ENCODE data around the gene PKNOX2.

Gene PKNOX2

DNA sequence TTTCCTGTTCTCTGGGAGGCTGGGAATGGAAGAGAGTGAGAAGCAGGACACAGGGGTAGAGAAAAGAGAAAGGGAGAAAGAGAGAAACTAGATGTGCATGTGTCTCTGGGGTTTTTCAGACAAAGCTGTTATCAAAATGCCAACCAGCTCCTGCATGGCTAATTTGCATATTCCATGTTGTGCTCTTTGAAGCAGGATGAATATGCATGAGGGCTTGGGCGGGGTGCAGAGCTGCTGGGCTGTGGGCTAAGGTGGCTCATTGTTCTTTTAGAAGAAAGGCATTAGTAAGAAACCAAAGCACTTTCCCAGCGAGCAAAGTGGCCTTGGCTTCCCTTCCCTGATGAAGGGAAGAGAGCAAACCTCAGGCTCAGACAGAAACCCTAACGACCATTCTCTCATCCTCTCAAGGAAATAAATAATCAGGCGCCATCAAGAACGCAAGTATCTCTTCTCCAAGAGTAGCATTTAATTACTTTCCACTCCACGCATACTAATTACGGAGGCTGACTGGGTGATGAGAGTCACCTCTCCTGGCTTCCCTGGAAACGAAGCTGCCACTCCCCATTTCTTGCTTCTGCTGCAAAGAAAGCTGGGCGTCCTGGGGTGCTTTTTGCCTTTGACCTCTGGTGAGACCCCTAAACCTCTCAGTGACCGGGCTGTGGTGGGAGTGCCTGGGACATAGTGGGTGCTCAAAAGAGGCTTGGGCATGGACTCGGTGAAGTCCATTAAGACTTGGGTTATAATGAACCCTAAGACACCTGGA lies 277.3 kb downstream of the PKNOX2 start:
- H3K9ac ChIP-seq (ENCODE audit: low read depth, low read length): peak overlapping the region; percentile 6; the same call in 1 of the 2 replicates
- H3K4me1 ChIP-seq (ENCODE audit: insufficient read depth, low read length): peaks cover 35% of the 10 kb centered on the region

DNA sequence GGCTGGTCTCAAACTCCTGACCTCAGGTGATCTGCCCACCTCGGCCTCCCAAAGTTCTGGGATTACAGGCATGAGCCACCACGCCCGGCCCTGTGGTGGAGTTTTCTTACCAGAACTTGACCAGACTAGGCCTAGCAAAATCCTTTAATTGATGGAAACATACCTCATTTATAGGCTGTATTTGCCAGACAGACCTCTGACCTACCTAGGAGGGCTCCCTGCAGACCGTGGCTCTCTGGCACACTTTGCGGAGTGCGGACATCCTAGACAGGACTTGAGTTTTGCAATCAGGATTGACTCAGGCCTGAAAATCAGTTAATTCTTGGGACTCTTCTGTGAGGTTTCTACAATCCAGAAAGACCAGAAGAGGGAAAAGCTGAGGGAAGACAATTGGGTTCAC lies 278.4 kb downstream of the PKNOX2 start:
- Histone ChIP-seq H3K9ac (ENCODE audit: low read depth, low read length) (no peak overlapping the region), H3K4me1 (ENCODE audit: insufficient read depth, low read length) (peaks cover 35% of the 10 kb centered on the region), H3K36me3 (ENCODE audit: insufficient read depth, low read length) (no peaks in the 10 kb centered on the region), H3K9me3 (ENCODE audit: control insufficient read depth, insufficient read depth, low read length) (no peaks in the 10 kb centered on the region)

More for the DNA sequence above, 277.3 kb downstream of the PKNOX2 start:
- Histone ChIP-seq H3K9me3 (ENCODE audit: control insufficient read depth, insufficient read depth, low read length) (no peaks in the 10 kb centered on the region), H3K36me3 (ENCODE audit: insufficient read depth, low read length) (no peaks in the 10 kb centered on the region)

- H3K4me1 ChIP-seq (ENCODE audit: insufficient read depth, low read length): peaks cover 35% of the 10 kb centered on the region
- H3K36me3 ChIP-seq (ENCODE audit: insufficient read depth, low read length): no peaks in the 10 kb centered on the region
- H3K9me3 ChIP-seq (ENCODE audit: control insufficient read depth, insufficient read depth, low read length): no peaks in the 10 kb centered on the region
- H3K9ac ChIP-seq (ENCODE audit: low read depth, low read length): no peak overlapping the region; the same call in 1 of the 2 replicates
These were observed 279.3 kb downstream of the PKNOX2 start for GRCh38 chr11:125443767-125444311.

GRCh38 chr11:125445731-125446130 lies 281.2 kb downstream of the PKNOX2 start:
- Histone ChIP-seq H3K4me1 (ENCODE audit: insufficient read depth, low read length) (peaks cover 34% of the 10 kb centered on the region), H3K36me3 (ENCODE audit: insufficient read depth, low read length) (no peaks in the 10 kb centered on the region), H3K9ac (ENCODE audit: low read depth, low read length) (no peak overlapping the region), H3K9me3 (ENCODE audit: control insufficient read depth, insufficient read depth, low read length) (no peaks in the 10 kb centered on the region)

- no peaks in the 10 kb centered on the region for H3K36me3 ChIP-seq (ENCODE audit: insufficient read depth, low read length)
- H3K4me1 ChIP-seq (ENCODE audit: insufficient read depth, low read length): peaks cover 32% of the 10 kb centered on the region
- no peak overlapping the region for H3K9ac ChIP-seq (ENCODE audit: low read depth, low read length)
These were observed 281.7 kb downstream of the PKNOX2 start for GRCh38 chr11:125446279-125446678.

DNA sequence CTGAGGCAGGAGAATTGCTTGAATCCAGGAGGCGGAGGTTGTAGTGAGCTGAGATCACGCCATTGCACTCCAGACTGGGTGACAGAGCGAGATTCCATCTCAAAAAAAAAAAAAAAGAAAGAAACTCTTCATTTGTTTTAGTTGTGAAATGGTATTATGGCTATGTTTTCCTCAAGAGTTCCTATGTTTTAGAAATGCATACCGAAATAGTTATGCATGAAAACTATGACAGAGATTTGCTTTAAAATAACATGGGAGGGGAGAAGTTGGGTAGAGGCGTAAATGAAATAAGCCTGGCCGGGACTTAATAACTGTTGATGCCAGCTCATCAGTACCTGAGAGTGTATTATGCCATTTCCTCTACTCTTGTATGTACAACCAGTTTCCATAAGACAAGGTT lies 283.2 kb downstream of the PKNOX2 start:
- Histone ChIP-seq H3K9me3 (ENCODE audit: control insufficient read depth, insufficient read depth, low read length) (no peaks in the 10 kb centered on the region), H3K36me3 (ENCODE audit: insufficient read depth, low read length) (no peaks in the 10 kb centered on the region), H3K4me1 (ENCODE audit: insufficient read depth, low read length) (peaks cover 32% of the 10 kb centered on the region), H3K9ac (ENCODE audit: low read depth, low read length) (no peak overlapping the region)

More at GRCh38 chr11:125446279-125446678, 281.7 kb downstream of the PKNOX2 start:
- H3K9me3 ChIP-seq (ENCODE audit: control insufficient read depth, insufficient read depth, low read length): no peaks in the 10 kb centered on the region

DNA sequence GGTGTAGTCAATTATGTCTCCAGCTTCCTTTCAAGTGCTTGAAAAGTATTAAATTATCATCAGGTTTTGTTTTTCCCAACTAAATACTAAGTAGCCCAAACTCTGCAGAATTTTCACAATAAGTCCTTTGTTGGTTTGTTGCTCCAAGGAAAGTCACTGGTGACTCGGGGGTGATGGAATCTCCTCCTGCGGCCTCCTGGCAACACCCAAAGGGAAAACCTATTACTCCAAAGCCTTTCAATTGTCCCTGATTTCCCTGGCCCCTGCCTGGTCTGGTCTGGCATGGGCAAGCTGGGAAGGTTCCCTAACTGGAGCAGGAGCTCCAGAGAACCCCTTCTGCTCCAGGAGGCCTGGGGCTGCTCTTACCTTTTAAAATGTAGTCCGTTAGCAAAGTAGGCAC lies 283.6 kb downstream of the PKNOX2 start:
- Histone ChIP-seq H3K36me3 (ENCODE audit: insufficient read depth, low read length) (no peaks in the 10 kb centered on the region), H3K9me3 (ENCODE audit: control insufficient read depth, insufficient read depth, low read length) (no peaks in the 10 kb centered on the region), H3K9ac (ENCODE audit: low read depth, low read length) (no peak overlapping the region), H3K4me1 (ENCODE audit: insufficient read depth, low read length) (peaks cover 29% of the 10 kb centered on the region)

DNA sequence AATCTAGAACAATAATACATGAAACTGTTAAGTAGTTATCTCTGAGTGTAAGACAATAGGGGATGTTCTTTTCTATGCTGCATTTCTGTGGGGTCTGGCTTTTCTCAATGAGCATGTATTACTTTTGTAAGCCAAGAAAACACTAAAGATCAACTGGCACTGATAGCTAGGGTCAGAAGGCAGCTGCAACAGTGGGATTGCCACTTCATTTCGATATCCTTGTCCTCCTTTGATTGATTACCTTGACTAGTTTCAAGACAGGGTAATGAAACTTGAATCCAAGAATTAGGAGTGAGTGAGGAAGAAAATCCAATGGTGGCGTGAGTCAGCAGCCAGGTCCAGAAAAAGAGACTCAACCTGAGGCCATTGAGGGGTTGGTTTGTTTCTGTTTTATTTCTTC lies 285.0 kb downstream of the PKNOX2 start:
- no peak overlapping the region for H3K9ac ChIP-seq (ENCODE audit: low read depth, low read length)
- no peaks in the 10 kb centered on the region for H3K9me3 ChIP-seq (ENCODE audit: control insufficient read depth, insufficient read depth, low read length)
- H3K36me3 ChIP-seq (ENCODE audit: insufficient read depth, low read length): no peaks in the 10 kb centered on the region
- peaks cover 21% of the 10 kb centered on the region for H3K4me1 ChIP-seq (ENCODE audit: insufficient read depth, low read length)

DNA sequence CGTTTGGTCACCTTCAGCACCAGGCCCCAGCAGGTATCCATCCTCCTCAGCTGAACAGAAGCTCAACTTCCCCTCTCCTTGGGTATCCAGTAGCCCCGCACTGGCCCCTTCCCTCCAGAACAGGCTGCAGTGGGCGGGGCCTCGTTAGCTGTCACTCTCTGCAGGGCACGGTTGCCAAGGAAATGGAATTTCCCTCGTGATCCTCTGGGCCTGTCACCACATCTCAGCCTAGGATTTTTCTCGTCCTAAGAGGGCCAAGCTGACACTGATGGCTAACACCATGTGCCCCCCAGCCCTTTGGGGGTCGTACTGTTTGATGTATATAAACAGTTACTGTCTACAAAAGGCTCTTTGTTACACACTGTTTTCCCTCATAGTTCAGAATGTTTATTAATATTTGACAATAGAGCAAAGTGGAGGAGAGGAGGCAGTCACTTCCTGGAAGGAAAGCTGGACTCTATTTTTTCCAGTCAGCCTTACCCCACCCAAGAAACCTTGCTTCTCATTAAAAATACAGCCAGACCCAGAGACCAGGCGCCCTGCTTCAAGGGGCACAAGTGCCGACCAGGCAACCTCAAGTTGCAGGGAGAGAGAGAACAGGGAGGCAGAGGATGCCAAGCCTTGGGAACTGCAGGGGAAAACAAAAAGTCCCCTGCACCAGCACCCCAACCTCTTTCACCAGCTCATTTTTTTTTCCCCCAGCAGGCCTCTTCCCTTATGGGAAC lies 287.0 kb downstream of the PKNOX2 start:
- H3K4me1 ChIP-seq (ENCODE audit: insufficient read depth, low read length): peaks cover 16% of the 10 kb centered on the region
- H3K9ac ChIP-seq (ENCODE audit: low read depth, low read length): no peak overlapping the region
- H3K36me3 ChIP-seq (ENCODE audit: insufficient read depth, low read length): no peaks in the 10 kb centered on the region
- no peaks in the 10 kb centered on the region for H3K9me3 ChIP-seq (ENCODE audit: control insufficient read depth, insufficient read depth, low read length)

- Histone ChIP-seq H3K9me3 (ENCODE audit: control insufficient read depth, insufficient read depth, low read length) (no peaks in the 10 kb centered on the region), H3K4me1 (ENCODE audit: insufficient read depth, low read length) (peaks cover 16% of the 10 kb centered on the region), H3K9ac (ENCODE audit: low read depth, low read length) (no peak overlapping the region), H3K36me3 (ENCODE audit: insufficient read depth, low read length) (no peaks in the 10 kb centered on the region)
These were observed 287.5 kb downstream of the PKNOX2 start for GRCh38 chr11:125452125-125452470.

DNA sequence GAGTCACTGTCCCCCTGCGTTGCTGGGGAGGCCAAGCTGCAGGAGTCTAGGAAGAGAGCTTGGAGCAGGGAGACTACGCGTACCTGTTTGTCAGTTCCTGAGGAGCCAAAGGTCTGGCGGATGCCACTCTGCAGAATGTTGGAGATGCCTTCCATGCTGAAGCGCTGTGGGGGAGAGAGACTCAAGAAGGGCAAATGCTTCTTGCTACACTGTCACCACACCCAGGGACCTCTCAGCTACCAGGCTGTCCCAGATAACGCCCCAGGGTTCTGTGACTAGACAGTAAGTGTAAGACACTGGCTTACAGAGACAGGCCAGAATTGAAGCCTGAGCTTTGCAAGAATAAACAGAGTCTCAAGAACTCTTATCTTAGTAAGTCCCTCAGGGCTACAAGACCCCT lies 289.5 kb downstream of the PKNOX2 start:
- H3K36me3 ChIP-seq (ENCODE audit: insufficient read depth, low read length): no peaks in the 10 kb centered on the region
- H3K9ac ChIP-seq (ENCODE audit: low read depth, low read length): no peak overlapping the region
- peaks cover 24% of the 10 kb centered on the region for H3K4me1 ChIP-seq (ENCODE audit: insufficient read depth, low read length)
- H3K9me3 ChIP-seq (ENCODE audit: control insufficient read depth, insufficient read depth, low read length): no peaks in the 10 kb centered on the region

DNA sequence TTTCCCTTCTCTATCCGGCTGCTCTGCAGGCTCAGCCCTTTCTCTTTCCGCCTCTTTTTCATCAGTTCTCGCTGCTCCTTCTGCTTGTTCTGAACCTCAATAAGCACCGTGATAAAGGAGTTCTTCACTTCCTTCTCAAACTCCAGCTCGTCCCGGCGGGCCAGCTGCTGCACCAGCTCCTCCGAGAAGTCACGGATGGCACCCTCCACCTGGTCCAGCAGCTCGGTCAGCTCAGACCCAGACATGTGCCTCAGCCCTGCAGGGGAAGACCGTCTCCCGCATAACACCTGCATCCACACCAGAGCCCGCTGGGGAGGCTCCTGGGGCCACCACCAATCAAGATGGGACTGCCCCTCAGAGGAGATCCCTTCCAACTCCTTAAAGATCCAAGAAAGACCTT lies 291.3 kb downstream of the PKNOX2 start:
- no peak overlapping the region for H3K9ac ChIP-seq (ENCODE audit: low read depth, low read length)
- peaks cover 24% of the 10 kb centered on the region for H3K4me1 ChIP-seq (ENCODE audit: insufficient read depth, low read length)
- H3K36me3 ChIP-seq (ENCODE audit: insufficient read depth, low read length): no peaks in the 10 kb centered on the region
- H3K9me3 ChIP-seq (ENCODE audit: control insufficient read depth, insufficient read depth, low read length): no peaks in the 10 kb centered on the region

DNA sequence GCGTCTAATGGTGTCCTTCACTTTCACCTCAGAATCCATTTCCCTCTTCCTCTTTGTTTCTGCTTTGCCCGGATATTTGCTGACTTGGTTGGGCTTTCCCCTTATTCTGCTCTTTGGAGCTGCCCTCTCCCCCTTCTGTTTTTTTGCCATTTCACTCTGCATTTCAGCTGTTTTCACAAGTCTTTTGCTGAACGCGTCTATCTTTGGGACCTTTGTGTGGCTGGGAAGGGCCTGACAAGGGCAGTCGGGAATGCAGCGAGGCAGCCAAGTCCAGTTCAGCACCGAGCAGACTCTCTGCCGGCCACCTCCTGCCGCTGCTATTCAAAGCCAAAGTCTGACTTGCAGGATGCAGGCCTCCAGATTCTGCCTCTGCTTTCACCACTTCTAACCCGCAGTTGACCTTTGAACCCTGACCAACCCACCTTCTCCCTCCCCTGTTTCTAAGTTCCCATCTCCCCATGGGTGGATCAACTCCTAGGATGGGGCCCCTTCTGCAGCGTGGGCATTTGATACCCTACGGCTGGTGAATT lies 293.3 kb downstream of the PKNOX2 start:
- Histone ChIP-seq H3K9ac (ENCODE audit: low read depth, low read length) (no peak overlapping the region), H3K9me3 (ENCODE audit: control insufficient read depth, insufficient read depth, low read length) (no peaks in the 10 kb centered on the region), H3K4me1 (ENCODE audit: insufficient read depth, low read length) (peaks cover 8% of the 10 kb centered on the region), H3K36me3 (ENCODE audit: insufficient read depth, low read length) (no peaks in the 10 kb centered on the region)

DNA sequence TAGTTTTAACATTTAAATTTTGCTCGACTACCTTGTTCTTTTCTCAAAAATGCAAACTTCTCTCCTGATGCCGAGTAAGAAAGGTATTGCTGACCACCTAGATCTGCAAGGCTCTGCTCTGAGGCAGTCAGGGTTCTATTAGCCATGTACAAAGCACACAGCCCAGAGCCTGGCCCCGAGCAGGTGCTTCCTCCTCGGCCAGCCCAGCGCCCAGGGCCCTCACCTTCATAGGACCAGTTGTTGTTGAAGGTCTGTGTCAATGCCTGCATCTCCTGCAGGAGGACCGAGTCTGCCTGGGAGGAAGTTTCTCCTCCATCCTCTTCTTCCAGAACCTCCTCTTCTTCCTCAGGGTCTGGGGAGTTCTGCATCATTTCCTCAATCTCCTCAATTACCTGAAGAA lies 295.7 kb downstream of the PKNOX2 start:
- H3K9ac ChIP-seq (ENCODE audit: low read depth, low read length): no peak overlapping the region
- no peaks in the 10 kb centered on the region for H3K36me3 ChIP-seq (ENCODE audit: insufficient read depth, low read length)
- H3K4me1 ChIP-seq (ENCODE audit: insufficient read depth, low read length): peaks cover 25% of the 10 kb centered on the region
- H3K9me3 ChIP-seq (ENCODE audit: control insufficient read depth, insufficient read depth, low read length): no peaks in the 10 kb centered on the region

Measured in ES-I3 (cell line).